GM21381 (cell line): ENCODE results near the gene XPNPEP1.

Experiments
- ATAC-seq: cut with Tn5 transposase; IDR thresholded peaks from one replicate; pipeline ENCODE4 v1.9.1; 2021; ENCODE audit warnings: mild to moderate bottlenecking, moderate library complexity; ENCODE audit not compliant: unreplicated experiment

The XPNPEP1 gene

GRCh38 chr10:109895848-109896247 is 27.5 kb downstream of the XPNPEP1 start:
- ATAC-seq, result no peak

GRCh38 chr10:109895095-109895818 is 28.1 kb downstream of the XPNPEP1 start:
- no peak for ATAC-seq

- no peak for ATAC-seq
Measured at GRCh38 chr10:109894516-109894915, 28.8 kb downstream of the XPNPEP1 start.

- no peak for ATAC-seq
Measured at GRCh38 chr10:109893386-109893785, 29.9 kb downstream of the XPNPEP1 start.

- ATAC-seq, result no peak
Measured at GRCh38 chr10:109892931-109893330, 30.4 kb downstream of the XPNPEP1 start.

- ATAC-seq, result no peak
Measured at GRCh38 chr10:109892117-109892516, 31.2 kb downstream of the XPNPEP1 start.

GRCh38 chr10:109891105-109891504 is 32.2 kb downstream of the XPNPEP1 start:
- no peak for ATAC-seq

- ATAC-seq, result no peak
Measured at GRCh38 chr10:109889867-109890266, 33.4 kb downstream of the XPNPEP1 start.

- ATAC-seq, result no peak
Measured at GRCh38 chr10:109887776-109888175, 35.5 kb downstream of the XPNPEP1 start.

- no peak for ATAC-seq
Measured at GRCh38 chr10:109887243-109887642, 36.1 kb downstream of the XPNPEP1 start.

- no peak for ATAC-seq
Measured at GRCh38 chr10:109886781-109887140, 36.5 kb downstream of the XPNPEP1 start.

GRCh38 chr10:109886037-109886780 is 37.1 kb downstream of the XPNPEP1 start:
- ATAC-seq, result no peak

GRCh38 chr10:109883859-109884771 is 39.2 kb downstream of the XPNPEP1 start:
- ATAC-seq, result peak; percentile 82

GRCh38 chr10:109882251-109883057 is 40.9 kb downstream of the XPNPEP1 start:
- no peak for ATAC-seq

- ATAC-seq, result no peak
Measured at GRCh38 chr10:109881769-109882057, 41.6 kb downstream of the XPNPEP1 start.

GRCh38 chr10:109880886-109881768 is 42.2 kb downstream of the XPNPEP1 start:
- ATAC-seq, result peak; percentile 54

- ATAC-seq, result no peak
Measured at GRCh38 chr10:109877546-109877945, 45.8 kb downstream of the XPNPEP1 start.

- ATAC-seq, result no peak
Measured at GRCh38 chr10:109875828-109876821, 47.2 kb downstream of the XPNPEP1 start.

- no peak for ATAC-seq
Measured at GRCh38 chr10:109875151-109875568, 48.2 kb downstream of the XPNPEP1 start.
